Esophagus squamous epithelium (tissue), 5 donors: Measurements from ENCODE around the gene NDRG3. TPM values are rescaled to one million over a fixed set of nuclear protein-coding genes. Genes with fewer than 3 reads are reported as not detected.

ENCODE experiments used
- DNase-seq: peaks from one replicate; lab custom pipeline; 2025; lab: John Stamatoyannopoulos, UW
- H3K27ac ChIP-seq, 4 donors: fragments of 200-600 bp; sonication (generic); one replicate each; pipeline ENCODE4 v1.5.1; 2016 to 2019; ENCODE audit warnings: mild to moderate bottlenecking in 1 of 4
- H3K27me3 ChIP-seq, 4 donors: fragments of 200-600 bp; sonication (generic); 1 replicate in 3 of 4; 2 replicates in 1 of 4; pipeline versions ENCODE4 v1.5.1 to v1.6.0; 2017 to 2021; ENCODE audit warnings: antibody characterized with exemption in 1 of 4
- H3K36me3 ChIP-seq, 3 donors: fragments of 200-600 bp; sonication (generic); one replicate each; pipeline ENCODE4 v1.5.1; 2016 to 2019
- H3K4me1 ChIP-seq, 3 donors: fragments of 200-600 bp; sonication (generic); one replicate each; pipeline ENCODE4 v1.5.1; 2017 to 2019
- H3K4me3 ChIP-seq, 4 donors: fragments of 200-600 bp; sonication (generic); 1 replicate in 3 of 4; 2 replicates in 1 of 4; pipeline ENCODE4 v1.5.1; 2016 to 2019; ENCODE audit warnings: mild to moderate bottlenecking in 2 of 4, moderate library complexity in 1 of 4
- H3K9me3 ChIP-seq, 3 donors: fragments of 200-600 bp; sonication (generic); one replicate each; pipeline ENCODE4 v1.5.1; 2016 to 2019
- POLR2A ChIP-seq, 4 donors: fragments of 450-650 bp; IDR thresholded peaks; one replicate each; pipeline ENCODE4 v1.6.1; 2017; ENCODE audit warnings: antibody characterized with exemption in 4 of 4, mild to moderate bottlenecking in 4 of 4, moderate library complexity in 3 of 4
- WGBS, 2 donors: methylation state at CpG; one replicate each; pipeline ENCODE4 v1.1.5; 2018; 5-methylcytosine and 5-hydroxymethylcytosine counted together
- intact Hi-C: fragments of 100-400 bp; cut with DNase I; formaldehyde crosslinking; loops from one replicate; pipeline ENCODE4 v1.15.0; 2022
- total RNA-seq, 4 donors: library from RNA; depleted of rRNA; stranded (reverse); fragments of >200 nt; gene quantifications; one replicate each; pipeline ENCODE4 v1.1.0, GENCODE V29; 2016
- TF ChIP-seq, protein P1 (sequence below), 6 experiments: fragments of 450-650 bp in 4 of 6; fragments of 200-600 bp in 2 of 6; sonication (generic) in 2 of 6; IDR thresholded peaks; one replicate each; pipeline ENCODE4 v1.5.1; 2016 to 2019; ENCODE audit warnings: antibody characterized with exemption in 6 of 6, mild to moderate bottlenecking in 4 of 6, moderate library complexity in 4 of 6
- donor health status: DM: yes; HTN: yes; CAD: no.

Gene NDRG3
- total RNA-seq, 4 donors from 2014 or later, result 13.9 to 23.5 (median 18.1) TPM

DNA sequence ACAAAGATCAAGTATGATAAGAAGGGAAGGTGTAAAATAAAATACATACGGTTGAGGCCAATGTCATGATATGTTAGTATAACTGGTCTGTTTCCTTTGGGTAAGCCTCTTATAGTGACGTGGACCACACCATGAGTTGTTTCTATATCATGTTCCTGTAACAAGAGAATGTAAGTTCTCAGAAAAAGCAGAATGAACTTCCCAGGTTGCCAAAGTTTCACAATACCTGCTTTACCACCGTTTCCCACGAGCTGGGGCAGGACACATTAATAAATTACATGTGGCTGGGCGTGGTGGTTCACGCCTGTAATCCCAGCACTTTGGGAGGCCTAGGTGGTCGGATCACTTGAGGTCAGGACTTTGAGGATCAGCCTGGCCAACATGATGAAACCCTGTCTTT is 57.3 kb downstream of the NDRG3 start:
- 29 to 60% methylated on average over 7 of the region's 7 CpGs for WGBS, 2 donors
- Histone ChIP-seq H3K27me3 (no peaks in the 10 kb centered on the region), H3K9me3 (no peaks in the 10 kb centered on the region), H3K36me3 (peaks cover 0 to 45% (median 0%) of the 10 kb centered on the region in 3 donors), H3K4me3 (no peak overlapping the region), H3K27ac (peak overlapping the region in 2 of 4 donors; percentile 18 to 37), H3K4me1 (peaks cover 0 to 19% (median 0%) of the 10 kb centered on the region in 3 donors)
- TF ChIP-seq, protein P1, sequence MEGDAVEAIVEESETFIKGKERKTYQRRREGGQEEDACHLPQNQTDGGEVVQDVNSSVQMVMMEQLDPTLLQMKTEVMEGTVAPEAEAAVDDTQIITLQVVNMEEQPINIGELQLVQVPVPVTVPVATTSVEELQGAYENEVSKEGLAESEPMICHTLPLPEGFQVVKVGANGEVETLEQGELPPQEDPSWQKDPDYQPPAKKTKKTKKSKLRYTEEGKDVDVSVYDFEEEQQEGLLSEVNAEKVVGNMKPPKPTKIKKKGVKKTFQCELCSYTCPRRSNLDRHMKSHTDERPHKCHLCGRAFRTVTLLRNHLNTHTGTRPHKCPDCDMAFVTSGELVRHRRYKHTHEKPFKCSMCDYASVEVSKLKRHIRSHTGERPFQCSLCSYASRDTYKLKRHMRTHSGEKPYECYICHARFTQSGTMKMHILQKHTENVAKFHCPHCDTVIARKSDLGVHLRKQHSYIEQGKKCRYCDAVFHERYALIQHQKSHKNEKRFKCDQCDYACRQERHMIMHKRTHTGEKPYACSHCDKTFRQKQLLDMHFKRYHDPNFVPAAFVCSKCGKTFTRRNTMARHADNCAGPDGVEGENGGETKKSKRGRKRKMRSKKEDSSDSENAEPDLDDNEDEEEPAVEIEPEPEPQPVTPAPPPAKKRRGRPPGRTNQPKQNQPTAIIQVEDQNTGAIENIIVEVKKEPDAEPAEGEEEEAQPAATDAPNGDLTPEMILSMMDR (IDR thresholded peaks at IDR 0.05), result no peak
- DNase-seq, result no peak
- intact Hi-C loops, result no loop called here

DNA sequence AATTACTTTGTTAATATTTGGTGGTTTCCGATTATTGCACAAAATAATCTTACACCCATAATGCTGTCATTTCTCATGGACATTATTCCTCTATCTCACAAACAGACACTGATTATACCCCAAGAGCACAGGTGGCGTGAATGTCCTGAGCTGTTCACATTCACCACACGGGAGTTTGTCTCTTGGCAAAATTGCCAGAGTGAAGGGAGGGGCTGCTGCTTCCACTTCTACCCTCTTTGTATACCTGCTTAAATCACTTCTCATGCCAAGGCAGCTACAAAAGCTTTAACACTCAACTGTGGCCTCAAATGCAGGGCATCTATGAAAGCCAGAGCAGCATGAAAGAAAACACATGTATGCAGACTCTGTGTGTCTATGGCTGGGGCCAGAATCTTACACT is 58.0 kb downstream of the NDRG3 start:
- DNase-seq, result no peak
- intact Hi-C loops, result no loop called here
- Histone ChIP-seq H3K36me3 (peaks cover 0 to 53% (median 0%) of the 10 kb centered on the region in 3 donors), H3K9me3 (no peaks in the 10 kb centered on the region), H3K27me3 (no peaks in the 10 kb centered on the region), H3K27ac (peak overlapping the region in 1 of 4 donors; percentile 37), H3K4me1 (peaks cover 0 to 19% (median 0%) of the 10 kb centered on the region in 3 donors), H3K4me3 (no peak overlapping the region)
- WGBS, 2 donors, result 69 to 74% methylated on average over 3 of the region's 3 CpGs
- TF ChIP-seq, protein P1 (IDR thresholded peaks at IDR 0.05), result no peak
- no peak for TF ChIP-seq POLR2A (IDR thresholded peaks at IDR 0.05)

DNA sequence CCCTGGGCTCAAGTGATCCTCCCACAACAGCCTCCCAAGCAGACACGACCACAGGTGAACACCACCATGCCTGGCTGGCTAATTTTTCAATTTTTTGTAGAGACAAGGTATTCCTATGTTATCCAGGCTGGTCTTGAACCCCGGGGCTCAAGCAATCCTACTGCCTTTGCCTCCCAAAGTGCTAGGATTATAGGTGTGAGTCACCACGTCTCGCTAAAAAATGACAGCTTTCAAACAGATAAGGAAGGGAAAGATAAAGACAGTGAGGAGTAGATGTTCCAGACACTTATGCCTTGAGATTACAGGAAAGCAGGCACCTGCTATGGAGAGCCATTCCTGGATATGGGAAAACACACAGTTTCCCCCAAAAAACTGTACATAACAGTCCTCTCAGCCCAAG is 58.9 kb downstream of the NDRG3 start:
- WGBS, 2 donors, result 62 to 85% methylated on average over 4 of the region's 4 CpGs
- no peaks in the 10 kb centered on the region for H3K27me3 ChIP-seq
- DNase-seq, result no peak
- no peak overlapping the region for H3K27ac ChIP-seq
- H3K36me3 ChIP-seq, result peaks cover 0 to 62% (median 0%) of the 10 kb centered on the region in 3 donors
- H3K4me1 ChIP-seq, result peaks cover 0 to 19% (median 0%) of the 10 kb centered on the region in 3 donors
- no peaks in the 10 kb centered on the region for H3K9me3 ChIP-seq
- no peak for TF ChIP-seq POLR2A (IDR thresholded peaks at IDR 0.05)
- no peak overlapping the region for H3K4me3 ChIP-seq
- intact Hi-C loops, result no loop called here

DNA sequence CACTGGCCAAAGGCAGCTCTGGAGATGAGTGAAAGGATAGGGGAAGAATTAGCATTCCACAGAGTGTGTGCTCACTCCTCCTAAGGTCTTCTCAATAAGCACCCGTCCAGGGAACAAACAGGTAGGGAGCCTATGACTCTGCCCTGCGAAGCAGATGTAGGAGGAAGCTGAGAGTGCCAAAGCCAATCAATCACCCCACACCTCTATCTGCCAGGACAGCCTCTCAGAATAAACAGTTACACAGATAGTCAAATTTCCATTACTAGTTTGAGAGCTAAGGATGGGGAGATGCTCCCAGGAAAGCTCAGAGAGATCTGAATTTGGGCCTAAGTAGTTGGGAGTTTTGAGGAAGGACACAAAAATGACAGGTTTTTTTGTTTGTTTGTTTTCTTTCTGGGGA is 59.4 kb downstream of the NDRG3 start:
- 62 to 88% methylated on average over 2 of the region's 2 CpGs for WGBS, 2 donors
- H3K4me3 ChIP-seq, result no peak overlapping the region
- peaks cover 0 to 19% (median 0%) of the 10 kb centered on the region in 3 donors for H3K4me1 ChIP-seq
- TF ChIP-seq POLR2A (IDR thresholded peaks at IDR 0.05), result no peak
- TF ChIP-seq, protein P1 (IDR thresholded peaks at IDR 0.05), result no peak
- H3K36me3 ChIP-seq, result peaks cover 0 to 67% (median 0%) of the 10 kb centered on the region in 3 donors
- H3K9me3 ChIP-seq, result no peaks in the 10 kb centered on the region
- no peak overlapping the region for H3K27ac ChIP-seq
- intact Hi-C loops, result no loop called here
- no peak for DNase-seq
- H3K27me3 ChIP-seq, result no peaks in the 10 kb centered on the region

DNA sequence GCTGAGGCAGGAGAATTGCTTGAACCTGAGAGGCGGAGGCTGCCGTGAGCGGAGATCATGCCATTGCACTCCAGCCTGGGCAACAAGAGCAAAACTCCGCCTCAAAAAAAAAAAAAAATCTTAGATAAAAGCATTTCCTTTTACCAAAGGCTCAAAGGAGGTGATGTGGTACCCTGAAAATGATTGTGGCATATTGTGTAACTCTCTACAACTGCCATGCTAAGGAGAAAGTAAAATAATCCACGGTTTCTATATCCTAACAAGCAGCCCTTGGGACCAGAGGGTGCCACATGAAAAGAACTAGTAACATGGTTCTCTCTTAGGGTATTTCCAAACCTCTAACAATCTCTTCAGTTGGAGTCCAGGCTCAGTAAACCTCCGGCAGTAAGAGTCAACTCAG is 61.1 kb downstream of the NDRG3 start:
- Histone ChIP-seq H3K36me3 (peaks cover 0 to 84% (median 4%) of the 10 kb centered on the region in 3 donors), H3K27me3 (no peaks in the 10 kb centered on the region), H3K27ac (no peak overlapping the region), H3K4me3 (no peak overlapping the region), H3K4me1 (peaks cover 0 to 19% (median 0%) of the 10 kb centered on the region in 3 donors), H3K9me3 (no peaks in the 10 kb centered on the region)
- WGBS, 2 donors, result 84 to 92% methylated on average over 6 of the region's 6 CpGs
- intact Hi-C loops, result no loop called here
- TF ChIP-seq POLR2A (IDR thresholded peaks at IDR 0.05), result no peak
- TF ChIP-seq, protein P1 (IDR thresholded peaks at IDR 0.05), result no peak
- no peak for DNase-seq

DNA sequence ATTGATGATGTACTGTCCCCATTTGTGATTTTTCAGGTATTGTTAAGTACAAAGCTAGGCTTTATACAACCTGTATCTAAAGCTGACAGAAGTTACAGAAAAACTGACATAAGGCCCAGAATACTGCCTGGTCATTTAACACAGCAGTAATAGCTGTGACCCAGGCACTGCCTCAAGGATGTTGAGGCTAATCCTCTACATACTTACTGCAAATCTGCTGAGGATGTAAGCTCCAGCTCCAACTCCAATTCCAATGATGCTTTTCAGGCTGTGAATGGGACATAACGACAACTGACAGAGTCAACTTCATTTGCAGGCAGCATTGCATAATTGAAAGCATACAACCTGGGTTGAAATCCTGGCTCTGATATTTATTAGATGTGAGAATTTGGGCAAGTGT is 63.6 kb downstream of the NDRG3 start:
- H3K9me3 ChIP-seq, result no peaks in the 10 kb centered on the region
- no peak for DNase-seq
- H3K4me1 ChIP-seq, result no peaks in the 10 kb centered on the region
- WGBS, 2 donors, result 75 to 100% methylated on average over 1 of the region's 1 CpG
- TF ChIP-seq, protein P1 (IDR thresholded peaks at IDR 0.05), result no peak
- TF ChIP-seq POLR2A (IDR thresholded peaks at IDR 0.05), result no peak
- H3K27me3 ChIP-seq, result no peaks in the 10 kb centered on the region
- peaks cover 0 to 100% (median 4%) of the 10 kb centered on the region in 3 donors for H3K36me3 ChIP-seq
- intact Hi-C loops, result no loop called here
- no peak overlapping the region for H3K27ac ChIP-seq
- no peak overlapping the region for H3K4me3 ChIP-seq
